GM21786 (cell line): ENCODE data around the gene LSM14A.
A peak's percentile ranks its signal among the peaks of the same experiment; 100 is the strongest.
"Not testable (repeated sequence)": the region's sequence is repeated elsewhere in the genome, so short reads cannot be mapped to it uniquely, and the experiment has no call there.

Experiments used
- ATAC-seq: cut with Tn5 transposase; IDR thresholded peaks from one replicate; pipeline ENCODE4 v1.9.1; 2021; ENCODE audit not compliant: unreplicated experiment

The LSM14A gene

GRCh38 chr19:34158966-34159365 lies 13.3 kb upstream of the LSM14A start:
- ATAC-seq, result not testable (repeated sequence)

GRCh38 chr19:34159541-34159940 lies 12.8 kb upstream of the LSM14A start:
- not testable (repeated sequence) for ATAC-seq

- not testable (repeated sequence) for ATAC-seq
These were observed 10.4 kb upstream of the LSM14A start for GRCh38 chr19:34161902-34162301.

GRCh38 chr19:34165295-34165738 lies 7.0 kb upstream of the LSM14A start:
- no peak for ATAC-seq

- not testable (repeated sequence) for ATAC-seq
These were observed 2.7 kb upstream of the LSM14A start for GRCh38 chr19:34169475-34170199.

GRCh38 chr19:34171539-34171876 lies 796 bp upstream of the LSM14A start:
- peak; percentile 22 for ATAC-seq

GRCh38 chr19:34172661-34173192 lies 423 bp downstream of the LSM14A start:
- ATAC-seq, result peak; percentile 10

- no peak for ATAC-seq
These were observed 1.1 kb downstream of the LSM14A start for GRCh38 chr19:34173193-34173956.

GRCh38 chr19:34175173-34175572 lies 2.9 kb downstream of the LSM14A start:
- ATAC-seq, result not testable (repeated sequence)

- no peak for ATAC-seq
These were observed 4.3 kb downstream of the LSM14A start for GRCh38 chr19:34176581-34176980.

GRCh38 chr19:34178274-34178610 lies 5.9 kb downstream of the LSM14A start:
- ATAC-seq, result no peak

- no peak for ATAC-seq
These were observed 6.8 kb downstream of the LSM14A start for GRCh38 chr19:34179066-34179465.

- no peak for ATAC-seq
These were observed 8.0 kb downstream of the LSM14A start for GRCh38 chr19:34180273-34180672.

GRCh38 chr19:34180709-34181108 lies 8.4 kb downstream of the LSM14A start:
- no peak for ATAC-seq

GRCh38 chr19:34181111-34181864 lies 9.0 kb downstream of the LSM14A start:
- ATAC-seq, result no peak

- ATAC-seq, result no peak
These were observed 9.8 kb downstream of the LSM14A start for GRCh38 chr19:34182125-34182524.

GRCh38 chr19:34184880-34185491 lies 12.7 kb downstream of the LSM14A start:
- ATAC-seq, result no peak

GRCh38 chr19:34186205-34186604 lies 13.9 kb downstream of the LSM14A start:
- no peak for ATAC-seq

- no peak for ATAC-seq
These were observed 14.7 kb downstream of the LSM14A start for GRCh38 chr19:34187011-34187410.

- ATAC-seq, result no peak
These were observed 16.1 kb downstream of the LSM14A start for GRCh38 chr19:34188408-34188807.
